PC-3 (cell line): ENCODE data around the gene ARHGAP8. TPM values are rescaled to one million over a fixed set of nuclear protein-coding genes. Genes with fewer than 3 reads are reported as not detected.

Experiments
- ATAC-seq: fragments of 200-7000 bp; cut with Tn5 transposase; 2 replicates; pipeline ENCODE4 v1.9.1; 2020; ENCODE audit warnings: mild to moderate bottlenecking, moderate library complexity
- BruUV-seq: library from RNA; stranded (reverse); fragments of 400-500 nt; replicated peaks from 2 replicates; lab custom pipeline; 2021; lab: Mats Ljungman, UMichigan
- CTCF ChIA-PET: fragments of 300-600 bp; sonication (Branson Sonifier 250); formaldehyde crosslinking; loops from one replicate; lab custom pipeline; 2022; ENCODE audit warnings: antibody characterized with exemption; lab: Charles Lee
- POLR2A ChIA-PET: fragments of 300-600 bp; sonication (Branson Sonifier 250); formaldehyde crosslinking; loops from one replicate; lab custom pipeline; 2022; ENCODE audit warnings: antibody characterized with exemption; ENCODE audit not compliant: unreplicated experiment; lab: Charles Lee
- DNase-seq: peaks from one replicate; pipeline ENCODE4 v3.0.0-alpha.2; 2015
- H2AFZ ChIP-seq: fragments of 300-600 bp; sonication (generic); 2 replicates; pipeline ENCODE4 v1.6.0; 2016; ENCODE audit warnings: antibody characterized with exemption, low read length
- H3F3A ChIP-seq: fragments of 300-600 bp; sonication (generic); one replicate; pipeline ENCODE4 v1.6.0; 2017; ENCODE audit warnings: antibody characterized with exemption, low read length, control low read depth, mild to moderate bottlenecking; ENCODE audit not compliant: unreplicated experiment
- H3K27ac ChIP-seq: fragments of 300-600 bp; sonication (generic); 2 replicates; pipeline ENCODE4 v1.5.1; 2016; ENCODE audit warnings: mild to moderate bottlenecking, low read length
- H3K27me3 ChIP-seq: fragments of 300-600 bp; sonication (generic); 2 replicates; pipeline ENCODE4 v1.6.1; 2016; ENCODE audit warnings: low read length, mixed read lengths
- H3K36me3 ChIP-seq: fragments of 300-600 bp; sonication (generic); 2 replicates; pipeline ENCODE4 v1.6.1; 2016; ENCODE audit warnings: low read depth, mixed run types, low read length, mixed read lengths
- H3K4me1 ChIP-seq: fragments of 300-600 bp; sonication (generic); 2 replicates; pipeline ENCODE4 v1.5.1; 2016; ENCODE audit warnings: low read length; ENCODE audit not compliant: insufficient read depth
- H3K4me2 ChIP-seq: fragments of 300-600 bp; sonication (generic); 2 replicates; pipeline ENCODE4 v1.6.0; 2016; ENCODE audit warnings: low read length
- H3K4me3 ChIP-seq: fragments of 300-600 bp; sonication (generic); 2 replicates; pipeline ENCODE4 v1.5.1; 2016; ENCODE audit warnings: mild to moderate bottlenecking, low read length, mixed read lengths
- H3K79me2 ChIP-seq: fragments of 300-600 bp; sonication (generic); 2 replicates; pipeline ENCODE4 v1.6.1; 2017; ENCODE audit warnings: low read length, mixed read lengths
- H3K9ac ChIP-seq: fragments of 300-600 bp; sonication (generic); 2 replicates; pipeline ENCODE4 v1.6.0; 2016; ENCODE audit warnings: mild to moderate bottlenecking, low read length
- H3K9me2 ChIP-seq: fragments of 300-600 bp; sonication (generic); replicated peaks from 2 replicates; pipeline ENCODE4 v1.6.1; 2016; ENCODE audit warnings: mixed run types, low read length, mixed read lengths
- H3K9me3 ChIP-seq: fragments of 300-600 bp; sonication (generic); 2 replicates; pipeline ENCODE4 v1.6.1; 2016; ENCODE audit warnings: low read length, mixed read lengths
- H4K20me1 ChIP-seq: fragments of 300-600 bp; sonication (generic); 2 replicates; pipeline ENCODE4 v1.6.1; 2016; ENCODE audit warnings: low read length, mixed read lengths
- CTCF ChIP-seq: fragments of 300-600 bp; sonication (generic); conservative IDR thresholded peaks from 2 replicates; pipeline ENCODE4 v1.5.1; 2017; ENCODE audit warnings: antibody characterized with exemption, low read depth, mild to moderate bottlenecking, low read length
- EZH2 ChIP-seq: fragments of 300-600 bp; sonication (generic); IDR thresholded peaks from one replicate; pipeline ENCODE4 v1.6.1; 2017; ENCODE audit warnings: antibody characterized with exemption, mild to moderate bottlenecking, low read length; ENCODE audit not compliant: unreplicated experiment
- EZH2phosphoT487 ChIP-seq: fragments of 300-600 bp; sonication (generic); IDR thresholded peaks from 2 replicates; pipeline ENCODE4 v1.6.1; 2018; ENCODE audit warnings: mild to moderate bottlenecking, antibody characterized with exemption, low read length, borderline replicate concordance
- intact Hi-C: fragments of 100-400 bp; cut with micrococcal nuclease; formaldehyde crosslinking; loops from 2 replicates; pipeline ENCODE4 v1.9.0; 2023
- total RNA-seq: library from RNA; depleted of rRNA; stranded (reverse); fragments of >200 nt; gene quantifications from 2 replicates; pipeline ENCODE4 v1.2.3, GENCODE V29; 2014

Gene ARHGAP8
- total RNA-seq, 1 experiment from 2014 or later: 30.9 TPM

- BruUV-seq: no TSS peak
- ChIA-PET CTCF (no interaction called here), POLR2A (no interaction called here)
- no peaks in the 10 kb centered on the region for H3K79me2 ChIP-seq
- H3K36me3 ChIP-seq: no peaks in the 10 kb centered on the region
- no peak overlapping the region for H3K4me3 ChIP-seq
- no peak overlapping the region for H3K4me2 ChIP-seq
- TF ChIP-seq EZH2phosphoT487: no peak
- no peak for TF ChIP-seq CTCF
- TF ChIP-seq EZH2: no peak
- no peaks in the 10 kb centered on the region for H3F3A ChIP-seq
- no peaks in the 10 kb centered on the region for H4K20me1 ChIP-seq
- intact Hi-C loops: no loop called here
- H3K27me3 ChIP-seq: no peaks in the 10 kb centered on the region
- H3K9me3 ChIP-seq: no peaks in the 10 kb centered on the region
- H3K9me2 ChIP-seq: no peaks in the 10 kb centered on the region
- no peak overlapping the region for H3K27ac ChIP-seq
- ATAC-seq: no peak
- H3K9ac ChIP-seq: no peak overlapping the region
- no peak for DNase-seq
- H3K4me1 ChIP-seq: no peaks in the 10 kb centered on the region
- H2AFZ ChIP-seq: no peak overlapping the region
These were observed 107.9 kb downstream of the ARHGAP8 start for GRCh38 chr22:44860311-44860710.

DNA sequence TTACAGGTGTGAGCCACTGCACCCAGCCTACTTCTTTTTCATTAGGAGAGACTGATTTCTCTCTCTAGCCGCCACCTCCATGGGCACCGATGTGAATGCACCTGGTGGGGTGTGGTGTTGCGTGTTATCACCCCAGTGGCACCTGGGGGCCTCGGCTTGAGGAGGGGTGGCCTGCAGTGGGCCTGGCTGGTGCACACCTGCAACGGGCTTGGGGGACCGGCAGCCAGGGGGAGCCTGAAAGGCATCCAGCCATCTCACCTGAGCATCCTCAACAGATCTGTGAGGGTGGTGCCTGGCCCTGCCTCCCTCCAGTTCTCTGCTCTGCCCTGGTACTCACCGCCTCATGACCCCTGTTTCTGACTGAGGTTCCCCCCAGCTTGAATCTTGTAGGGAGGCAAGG is 108.9 kb downstream of the ARHGAP8 start:
- H3F3A ChIP-seq: no peaks in the 10 kb centered on the region
- ChIA-PET CTCF (no interaction called here), POLR2A (no interaction called here)
- no peaks in the 10 kb centered on the region for H3K9me3 ChIP-seq
- H3K27me3 ChIP-seq: no peaks in the 10 kb centered on the region
- TF ChIP-seq EZH2: no peak
- TF ChIP-seq CTCF: no peak
- no peak for TF ChIP-seq EZH2phosphoT487
- H3K79me2 ChIP-seq: no peaks in the 10 kb centered on the region
- H3K4me3 ChIP-seq: no peak overlapping the region
- H3K9me2 ChIP-seq: no peaks in the 10 kb centered on the region
- no peak for ATAC-seq
- no peaks in the 10 kb centered on the region for H3K4me1 ChIP-seq
- H3K36me3 ChIP-seq: no peaks in the 10 kb centered on the region
- no peak overlapping the region for H3K9ac ChIP-seq
- DNase-seq: no peak
- no peak overlapping the region for H3K27ac ChIP-seq
- BruUV-seq: no TSS peak
- H2AFZ ChIP-seq: no peak overlapping the region
- intact Hi-C loops: no loop called here
- H3K4me2 ChIP-seq: no peak overlapping the region
- H4K20me1 ChIP-seq: no peaks in the 10 kb centered on the region

DNA sequence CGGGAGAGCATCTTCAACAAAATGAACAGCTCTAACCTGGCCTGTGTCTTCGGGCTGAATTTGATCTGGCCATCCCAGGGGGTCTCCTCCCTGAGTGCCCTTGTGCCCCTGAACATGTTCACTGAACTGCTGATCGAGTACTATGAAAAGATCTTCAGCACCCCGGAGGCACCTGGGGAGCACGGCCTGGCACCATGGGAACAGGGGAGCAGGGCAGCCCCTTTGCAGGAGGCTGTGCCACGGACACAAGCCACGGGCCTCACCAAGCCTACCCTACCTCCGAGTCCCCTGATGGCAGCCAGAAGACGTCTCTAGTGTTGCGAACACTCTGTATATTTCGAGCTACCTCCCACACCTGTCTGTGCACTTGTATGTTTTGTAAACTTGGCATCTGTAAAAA is 109.9 kb downstream of the ARHGAP8 start:
- POLR2A ChIA-PET: no interaction called here
- H3K79me2 ChIP-seq: no peaks in the 10 kb centered on the region
- no peak overlapping the region for H3K27ac ChIP-seq
- TF ChIP-seq EZH2phosphoT487 (no peak), CTCF (no peak), EZH2 (no peak)
- no peaks in the 10 kb centered on the region for H3K36me3 ChIP-seq
- ATAC-seq: no peak
- no TSS peak for BruUV-seq
- no peaks in the 10 kb centered on the region for H4K20me1 ChIP-seq
- H2AFZ ChIP-seq: no peak overlapping the region
- no peaks in the 10 kb centered on the region for H3K9me2 ChIP-seq
- H3K9ac ChIP-seq: no peak overlapping the region
- H3K4me1 ChIP-seq: no peaks in the 10 kb centered on the region
- DNase-seq: no peak
- H3K9me3 ChIP-seq: no peaks in the 10 kb centered on the region
- H3K4me2 ChIP-seq: no peak overlapping the region
- no peaks in the 10 kb centered on the region for H3K27me3 ChIP-seq
- H3F3A ChIP-seq: no peaks in the 10 kb centered on the region
- intact Hi-C loops: no loop called here
- H3K4me3 ChIP-seq: no peak overlapping the region
- CTCF ChIA-PET: no interaction called here
